ENCODE results near the gene MIB2.
A peak's percentile ranks its signal among the peaks of the same experiment; 100 is the strongest.

The MIB2 gene

DNA sequence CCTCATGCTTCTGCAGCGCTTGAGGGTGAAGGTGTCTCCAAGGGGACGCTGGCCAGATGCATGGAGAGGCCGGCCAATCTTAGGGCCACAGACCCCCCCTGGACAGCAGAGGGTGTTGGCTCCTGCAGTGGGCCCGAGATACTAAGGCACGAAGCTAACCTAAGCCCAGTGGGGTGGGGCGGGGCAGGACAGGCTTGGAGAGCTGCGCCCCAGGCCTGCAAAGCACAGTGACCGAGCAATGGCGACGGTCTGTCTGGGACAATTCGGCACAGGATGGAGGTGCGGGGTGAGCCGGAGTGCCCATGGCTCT is 16.6 kb upstream of the MIB2 start:
- TF ChIP-seq POU2F2 (IDR thresholded peaks at IDR 0.05; ENCODE audit: low read depth, low read length): no peak
- no peak for TF ChIP-seq PAX5 (IDR thresholded peaks at IDR 0.05; ENCODE audit: insufficient read depth, low read length, severe bottlenecking)
- no peak for TF ChIP-seq POLR2A (IDR thresholded peaks at IDR 0.05; ENCODE audit: low read depth, low read length)
- TF ChIP-seq TAF1 (IDR thresholded peaks at IDR 0.05; ENCODE audit: low read depth, low read length): no peak
- no peak for TF ChIP-seq SPI1 (IDR thresholded peaks at IDR 0.05; ENCODE audit: low read depth, low read length)
- no peak for TF ChIP-seq POLR2AphosphoS5 (IDR thresholded peaks at IDR 0.05; ENCODE audit: low read depth, low read length)
- DNase-seq (ENCODE audit: insufficient read length, low spot score) (no peak), FAIRE-seq (no peak)

DNA sequence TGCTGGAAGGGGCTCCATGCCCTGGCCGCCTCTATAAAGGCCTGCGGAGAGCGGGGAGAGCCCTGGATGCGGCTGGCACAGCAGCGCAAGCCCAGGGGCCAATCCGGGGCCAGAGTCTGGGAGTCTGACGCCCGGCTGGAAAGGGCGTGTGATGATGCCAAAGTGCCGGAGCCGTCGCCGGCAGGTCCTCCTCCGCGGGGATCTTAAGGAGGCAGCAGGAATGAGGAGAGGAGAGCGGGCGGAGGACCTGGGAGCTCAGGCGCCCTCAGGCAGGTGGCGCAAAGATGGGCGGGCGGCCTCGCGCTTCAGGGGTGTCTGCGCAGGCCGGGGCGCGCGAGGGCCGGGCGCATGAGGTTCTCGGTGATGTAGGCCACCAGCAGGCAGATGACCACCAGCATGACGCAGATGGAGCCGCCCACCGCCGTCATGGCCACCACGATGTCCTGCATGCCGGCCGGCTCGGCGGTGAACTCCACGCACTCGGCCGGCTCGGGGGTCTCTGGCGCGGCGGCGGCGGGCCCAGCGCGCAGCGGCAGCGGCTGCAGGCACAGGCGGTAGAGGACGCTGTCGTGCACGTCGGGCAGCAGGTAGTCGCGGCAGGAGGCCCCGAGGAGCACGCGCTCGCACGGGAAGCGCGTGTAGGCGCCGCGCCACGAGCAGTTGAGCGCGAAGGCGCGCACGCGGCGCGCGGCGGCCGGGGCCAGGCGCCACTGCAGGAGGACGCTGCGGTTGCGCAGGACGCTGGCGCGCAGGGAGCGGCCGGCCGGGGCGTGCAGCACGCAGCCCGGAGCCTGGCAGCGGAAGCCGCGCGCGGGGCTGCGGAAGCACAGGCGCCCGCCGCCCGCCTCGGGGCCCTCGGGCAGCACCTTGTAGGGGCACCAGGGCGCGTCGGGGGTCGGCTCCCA is 16.0 kb upstream of the MIB2 start:
- no peak for TF ChIP-seq POU2F2 (IDR thresholded peaks at IDR 0.05; ENCODE audit: low read depth, low read length)
- TF ChIP-seq SPI1 (IDR thresholded peaks at IDR 0.05; ENCODE audit: low read depth, low read length): no peak
- no peak for TF ChIP-seq PAX5 (IDR thresholded peaks at IDR 0.05; ENCODE audit: insufficient read depth, low read length, severe bottlenecking)
- no peak for TF ChIP-seq POLR2A (IDR thresholded peaks at IDR 0.05; ENCODE audit: low read depth, low read length)
- no peak for TF ChIP-seq TAF1 (IDR thresholded peaks at IDR 0.05; ENCODE audit: low read depth, low read length)
- TF ChIP-seq POLR2AphosphoS5 (IDR thresholded peaks at IDR 0.05; ENCODE audit: low read depth, low read length): no peak
- peak; percentile 55 for DNase-seq (ENCODE audit: insufficient read length, low spot score)

DNA sequence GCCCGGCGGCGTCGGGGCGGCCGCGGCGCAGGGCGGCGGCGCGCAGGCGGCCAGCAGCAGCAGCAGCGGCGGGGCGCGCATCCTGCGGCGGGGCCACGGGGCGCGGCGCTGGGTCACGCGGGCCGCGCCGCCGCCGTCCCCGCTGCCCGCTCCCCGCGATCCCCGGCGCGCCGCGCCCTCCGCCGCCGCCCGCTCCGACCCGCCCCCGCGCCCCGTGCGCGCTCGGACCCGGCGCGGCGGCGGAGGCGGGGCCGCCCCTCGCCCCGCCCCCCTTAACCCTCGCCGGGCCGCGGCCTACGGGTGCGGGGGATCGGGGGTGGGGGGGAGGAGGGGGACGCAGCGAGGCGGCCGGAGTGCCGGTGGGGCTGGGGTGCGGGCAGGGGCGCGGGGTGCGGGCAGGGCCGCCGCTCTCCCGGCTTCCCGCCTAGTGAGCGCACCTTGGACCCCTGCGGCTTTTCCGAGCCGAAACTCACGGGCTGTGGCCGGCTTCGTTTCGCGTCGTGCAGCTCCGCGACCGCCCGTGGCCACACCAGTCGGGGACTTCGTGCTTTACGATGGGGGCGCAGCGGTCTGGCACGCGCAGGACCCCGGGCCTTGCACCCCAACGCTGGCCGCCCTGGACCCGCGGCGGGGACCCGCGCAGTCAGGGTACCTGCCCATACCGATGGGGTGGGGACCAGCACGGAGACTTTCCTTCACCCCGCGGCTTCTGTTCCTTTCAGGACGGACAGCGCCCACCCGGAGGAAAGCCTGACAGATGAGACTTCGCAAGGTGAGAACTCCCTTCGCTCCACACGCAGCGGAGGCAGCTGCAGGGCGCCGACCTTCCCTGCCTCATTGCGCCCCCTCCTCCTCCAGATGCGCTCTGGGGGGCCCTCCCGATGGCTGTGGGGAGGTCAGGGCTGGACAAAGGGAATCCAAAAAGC is 15.1 kb upstream of the MIB2 start, which contains the start of gene FNDC10:
FNDC10 (minus strand) TSS at position 201 of the 926 bp plus-strand sequence; CDS start at position 81, 120 bp downstream.
- DNase-seq (ENCODE audit: insufficient read length, low spot score): peak; percentile 41
- no peak for TF ChIP-seq TAF1 (IDR thresholded peaks at IDR 0.05; ENCODE audit: low read depth, low read length)
- no peak for TF ChIP-seq SPI1 (IDR thresholded peaks at IDR 0.05; ENCODE audit: low read depth, low read length)
- TF ChIP-seq POLR2AphosphoS5 (IDR thresholded peaks at IDR 0.05; ENCODE audit: low read depth, low read length): no peak
- TF ChIP-seq POLR2A (IDR thresholded peaks at IDR 0.05; ENCODE audit: low read depth, low read length): no peak
- TF ChIP-seq POU2F2 (IDR thresholded peaks at IDR 0.05; ENCODE audit: low read depth, low read length): no peak
- TF ChIP-seq PAX5 (IDR thresholded peaks at IDR 0.05; ENCODE audit: insufficient read depth, low read length, severe bottlenecking): no peak
- FAIRE-seq: peak; percentile 68

More for the DNA sequence above, 16.0 kb upstream of the MIB2 start:
- FAIRE-seq: peak; percentile 82

DNA sequence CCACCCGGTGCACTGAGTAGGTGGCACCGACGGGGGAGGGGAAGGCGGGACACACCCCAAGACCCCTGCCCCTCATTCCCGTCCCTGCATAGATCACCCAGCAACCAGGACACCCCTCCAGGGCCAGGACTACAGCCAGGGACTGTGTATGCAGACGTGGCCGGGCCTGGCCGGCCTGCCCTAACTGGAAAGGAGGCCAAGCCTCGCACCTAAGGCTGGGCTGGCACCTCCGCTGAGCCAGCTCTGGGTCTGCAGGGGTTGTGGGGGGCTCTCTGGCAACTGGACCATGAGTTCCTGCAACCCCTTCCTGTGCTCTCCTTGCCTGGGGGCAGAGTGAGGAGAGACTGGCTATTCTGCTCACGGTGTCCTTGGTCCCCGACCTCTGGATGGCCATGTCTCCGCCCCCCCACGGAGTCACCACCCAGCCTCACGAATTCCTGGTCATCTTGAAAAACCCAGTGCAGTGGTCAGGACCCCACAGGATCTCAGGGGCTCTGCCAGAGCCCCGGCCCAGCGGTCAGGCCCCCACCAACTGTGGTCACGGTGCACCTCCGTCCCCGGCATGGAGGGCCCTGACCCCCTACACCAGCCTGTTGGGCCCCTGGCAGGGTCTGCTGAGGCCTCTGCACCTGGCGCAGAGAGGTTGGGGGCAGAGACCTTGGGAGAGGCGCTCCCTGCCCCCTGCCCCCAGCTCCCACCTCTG is 14.3 kb upstream of the MIB2 start:
- DNase-seq (ENCODE audit: insufficient read length, low spot score) (peak; percentile 10), FAIRE-seq (no peak)
- TF ChIP-seq POU2F2 (IDR thresholded peaks at IDR 0.05; ENCODE audit: low read depth, low read length): no peak
- TF ChIP-seq TAF1 (IDR thresholded peaks at IDR 0.05; ENCODE audit: low read depth, low read length): no peak
- no peak for TF ChIP-seq SPI1 (IDR thresholded peaks at IDR 0.05; ENCODE audit: low read depth, low read length)
- TF ChIP-seq POLR2AphosphoS5 (IDR thresholded peaks at IDR 0.05; ENCODE audit: low read depth, low read length): no peak

DNA sequence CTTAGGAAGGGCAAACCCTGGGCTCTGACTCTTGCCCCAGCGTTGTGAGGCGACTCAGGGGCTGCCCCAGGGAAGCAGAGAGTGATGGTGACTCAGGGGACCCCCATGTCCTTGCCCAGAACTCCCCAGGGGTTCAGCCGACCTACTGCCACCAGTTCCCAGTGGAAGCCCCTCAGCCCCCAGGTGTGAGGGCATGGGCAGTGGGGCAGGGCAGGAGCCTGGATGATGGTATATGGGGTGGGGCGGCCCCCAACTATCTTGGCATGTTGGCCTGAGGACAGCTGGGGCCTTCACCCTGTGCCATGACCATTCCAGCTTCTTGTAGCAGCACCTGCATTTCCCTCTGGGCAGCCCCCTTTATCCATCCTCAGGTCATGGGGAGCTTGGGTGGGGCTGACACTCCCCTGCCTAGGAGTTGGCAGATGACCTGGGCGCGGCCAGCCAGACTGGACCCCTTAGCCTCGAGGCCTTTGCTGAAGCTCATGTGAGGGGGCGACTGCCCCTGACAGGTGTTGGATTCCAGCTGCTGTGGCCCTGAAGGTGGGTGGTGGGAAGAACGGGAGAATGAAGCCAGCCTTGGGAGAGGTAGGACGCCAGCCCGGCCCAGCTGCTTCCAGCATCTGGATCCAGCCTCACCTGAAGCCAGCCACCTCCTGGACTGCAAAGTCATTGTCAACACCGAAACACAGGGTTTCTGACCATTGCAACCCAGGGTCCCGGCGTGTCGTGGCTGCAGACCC is 13.6 kb upstream of the MIB2 start:
- FAIRE-seq: no peak
- DNase-seq (ENCODE audit: insufficient read length, low spot score): peak; percentile 10
- TF ChIP-seq POLR2A (IDR thresholded peaks at IDR 0.05; ENCODE audit: low read depth, low read length) (no peak), PAX5 (IDR thresholded peaks at IDR 0.05; ENCODE audit: insufficient read depth, low read length, severe bottlenecking) (no peak), POLR2AphosphoS5 (IDR thresholded peaks at IDR 0.05; ENCODE audit: low read depth, low read length) (no peak), TAF1 (IDR thresholded peaks at IDR 0.05; ENCODE audit: low read depth, low read length) (no peak), POU2F2 (IDR thresholded peaks at IDR 0.05; ENCODE audit: low read depth, low read length) (no peak), SPI1 (IDR thresholded peaks at IDR 0.05; ENCODE audit: low read depth, low read length) (no peak)

DNA sequence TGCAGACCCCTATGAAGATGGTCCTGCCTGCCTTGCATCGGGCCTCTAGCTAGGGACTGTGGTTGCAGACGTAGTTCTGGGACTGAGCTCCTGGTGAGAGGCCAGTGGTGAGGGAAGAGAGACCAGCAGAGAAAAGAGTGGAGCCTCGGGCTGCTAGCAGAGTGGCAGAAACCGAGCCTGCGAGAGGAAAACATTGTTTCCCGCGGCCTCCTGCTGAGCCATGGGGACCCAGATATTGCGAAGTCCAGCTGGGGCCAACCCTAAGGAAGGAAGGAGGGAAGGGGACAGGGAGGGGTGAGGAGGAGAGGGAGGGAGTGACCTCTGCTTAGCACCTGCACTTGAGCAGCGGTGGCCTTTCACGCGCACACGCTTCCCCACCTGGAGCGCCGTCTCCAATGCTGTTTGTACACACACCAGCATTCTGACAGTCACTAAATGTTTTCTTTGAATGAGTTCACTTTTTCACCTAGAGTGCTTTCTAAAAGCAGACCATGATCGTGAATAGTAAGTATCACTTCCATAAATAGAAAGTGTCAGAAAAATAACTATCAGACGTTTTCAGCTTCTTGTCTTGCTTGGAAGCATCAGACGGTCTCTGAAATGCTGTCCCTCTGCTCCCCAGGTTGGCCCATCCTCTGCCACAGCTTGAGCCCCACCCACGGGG is 12.9 kb upstream of the MIB2 start:
- TF ChIP-seq TAF1 (IDR thresholded peaks at IDR 0.05; ENCODE audit: low read depth, low read length) (no peak), SPI1 (IDR thresholded peaks at IDR 0.05; ENCODE audit: low read depth, low read length) (peak; percentile 35; the same call in 1 of the 2 replicates), PAX5 (IDR thresholded peaks at IDR 0.05; ENCODE audit: insufficient read depth, low read length, severe bottlenecking) (no peak), POU2F2 (IDR thresholded peaks at IDR 0.05; ENCODE audit: low read depth, low read length) (no peak), POLR2AphosphoS5 (IDR thresholded peaks at IDR 0.05; ENCODE audit: low read depth, low read length) (no peak), POLR2A (IDR thresholded peaks at IDR 0.05; ENCODE audit: low read depth, low read length) (no peak)
- FAIRE-seq: peak; percentile 84
- DNase-seq (ENCODE audit: insufficient read length, low spot score): peak; percentile 65

DNA sequence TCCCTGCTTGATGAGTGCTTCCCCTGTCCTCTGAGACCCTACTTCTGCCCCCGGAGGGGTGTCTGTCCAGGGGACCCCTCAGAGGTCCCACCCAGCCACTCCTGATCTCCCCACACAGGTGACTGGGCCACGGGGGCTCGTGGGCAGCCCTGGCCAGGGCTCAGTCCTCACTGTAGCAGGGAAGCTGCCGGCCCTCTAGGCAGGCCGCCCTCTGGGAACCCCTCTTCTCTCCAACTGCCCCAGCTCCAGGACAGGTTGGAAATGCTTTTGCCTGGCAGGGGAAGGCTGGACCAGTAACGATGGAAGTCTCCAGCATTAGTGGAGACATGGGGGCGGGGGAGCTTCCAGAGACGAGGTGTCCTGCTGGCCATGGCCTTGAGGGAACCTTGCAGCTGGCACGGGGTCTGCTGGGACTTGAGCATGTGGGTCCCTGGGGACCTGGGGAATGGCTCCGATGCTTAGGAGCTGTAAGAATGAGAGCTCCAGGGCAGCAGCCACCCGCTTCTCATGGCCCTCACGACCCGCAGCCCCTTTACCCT is 12.3 kb upstream of the MIB2 start:
- FAIRE-seq: no peak

More for the DNA sequence above, 12.3 kb upstream of the MIB2 start:
- DNase-seq (ENCODE audit: insufficient read length, low spot score): no peak
- TF ChIP-seq POU2F2 (IDR thresholded peaks at IDR 0.05; ENCODE audit: low read depth, low read length) (no peak), TAF1 (IDR thresholded peaks at IDR 0.05; ENCODE audit: low read depth, low read length) (no peak), PAX5 (IDR thresholded peaks at IDR 0.05; ENCODE audit: insufficient read depth, low read length, severe bottlenecking) (no peak), SPI1 (IDR thresholded peaks at IDR 0.05; ENCODE audit: low read depth, low read length) (no peak), POLR2AphosphoS5 (IDR thresholded peaks at IDR 0.05; ENCODE audit: low read depth, low read length) (no peak), POLR2A (IDR thresholded peaks at IDR 0.05; ENCODE audit: low read depth, low read length) (no peak)

Measured in GM12891 (cell line).